ENCODE measurements around the gene RNFT2. TPM values are rescaled to one million over a fixed set of nuclear protein-coding genes. Genes with fewer than 3 reads are reported as not detected.

The RNFT2 gene
- total RNA-seq, 1 donor from 2014 or later = 8.7 TPM

GRCh38 chr12:116887244-116887643 is 149.1 kb downstream of the RNFT2 start:
- no peaks in the 10 kb centered on the region for H3K36me3 Mint-ChIP-seq (ENCODE audit: low read depth)
- intact Hi-C loops (cut with micrococcal nuclease) = no loop called here
- H3K4me1 Mint-ChIP-seq = peaks cover 13% of the 10 kb centered on the region
- CTCF ChIA-PET = no interaction called here
- ATAC-seq (ENCODE audit: low read depth) = no peak
- no peaks in the 10 kb centered on the region for H3K9me3 Mint-ChIP-seq
- H3K4me3 Mint-ChIP-seq = no peak overlapping the region
- TF ChIP-seq CTCF (IDR thresholded peaks at IDR 0.05) = no peak
- H3K27ac Mint-ChIP-seq = no peak overlapping the region
- no peak for DNase-seq
- POLR2A ChIA-PET = no interaction called here
- peaks cover 16% of the 10 kb centered on the region for H3K27me3 Mint-ChIP-seq

- Mint-ChIP-seq H3K9me3 (no peaks in the 10 kb centered on the region), H3K4me3 (no peak overlapping the region), H3K27me3 (peaks cover 12% of the 10 kb centered on the region), H3K4me1 (peaks cover 7% of the 10 kb centered on the region), H3K36me3 (ENCODE audit: low read depth) (no peaks in the 10 kb centered on the region), H3K27ac (no peak overlapping the region)
- intact Hi-C loops (cut with micrococcal nuclease) = no loop called here
- TF ChIP-seq CTCF (IDR thresholded peaks at IDR 0.05) = no peak
- ChIA-PET POLR2A (no interaction called here), CTCF (no interaction called here)
- ATAC-seq (ENCODE audit: low read depth) = no peak
- no peak for DNase-seq
Measured at GRCh38 chr12:116887897-116888296, 149.8 kb downstream of the RNFT2 start.

GRCh38 chr12:116890330-116890729 is 152.2 kb downstream of the RNFT2 start:
- intact Hi-C loops (cut with micrococcal nuclease) = no loop called here
- TF ChIP-seq CTCF (IDR thresholded peaks at IDR 0.05) = no peak
- Mint-ChIP-seq H3K9me3 (no peaks in the 10 kb centered on the region), H3K4me1 (peaks cover 4% of the 10 kb centered on the region), H3K36me3 (ENCODE audit: low read depth) (no peaks in the 10 kb centered on the region), H3K27ac (no peak overlapping the region), H3K27me3 (peaks cover 11% of the 10 kb centered on the region), H3K4me3 (no peak overlapping the region)
- ChIA-PET CTCF (no interaction called here), POLR2A (no interaction called here)
- no peak for ATAC-seq (ENCODE audit: low read depth)
- no peak for DNase-seq

GRCh38 chr12:116891019-116891418 is 152.9 kb downstream of the RNFT2 start:
- DNase-seq (no peak), ATAC-seq (ENCODE audit: low read depth) (no peak)
- Mint-ChIP-seq H3K4me3 (no peak overlapping the region), H3K9me3 (no peaks in the 10 kb centered on the region), H3K27ac (no peak overlapping the region), H3K27me3 (peaks cover 14% of the 10 kb centered on the region), H3K4me1 (no peaks in the 10 kb centered on the region), H3K36me3 (ENCODE audit: low read depth) (no peaks in the 10 kb centered on the region)
- TF ChIP-seq CTCF (IDR thresholded peaks at IDR 0.05) = no peak
- POLR2A ChIA-PET = interaction anchor here (0.6 kb wide), 1 partner anchor 620 kb away, joined by 3 read pairs; no protein-coding TSS in a partner anchor
- CTCF ChIA-PET = no interaction called here
- intact Hi-C loops (cut with micrococcal nuclease) = no loop called here

GRCh38 chr12:116892349-116893140 is 154.4 kb downstream of the RNFT2 start:
- ChIA-PET CTCF (no interaction called here), POLR2A (no interaction called here)
- Mint-ChIP-seq H3K9me3 (no peaks in the 10 kb centered on the region), H3K4me1 (no peaks in the 10 kb centered on the region), H3K4me3 (no peak overlapping the region), H3K36me3 (ENCODE audit: low read depth) (no peaks in the 10 kb centered on the region), H3K27ac (no peak overlapping the region), H3K27me3 (peaks cover 12% of the 10 kb centered on the region)
- intact Hi-C loops (cut with micrococcal nuclease) = no loop called here
- no peak for DNase-seq
- ATAC-seq (ENCODE audit: low read depth) = no peak
- TF ChIP-seq CTCF (IDR thresholded peaks at IDR 0.05) = no peak
